SHP77 (cell line): ENCODE data around the gene UFL1.
"Not testable (repeated sequence)": the region's sequence is repeated elsewhere in the genome, so short reads cannot be mapped to it uniquely, and the experiment has no call there.

Source experiments
- DNase-seq, 2 experiments: peaks; one replicate each; lab custom pipeline; 2025; lab: John Stamatoyannopoulos, UW

The UFL1 gene

GRCh38 chr6:96521644-96522464 lies at the start of gene UFL1:
Gene UFL1, plus strand, starts transcription at chr6:96521806. Its CDS starts 68 bp downstream, at chr6:96521874.
- DNase-seq = peak; percentile 84 to 93

- not testable (repeated sequence) for DNase-seq
These were observed 49.3 kb upstream of the UFL1 start for GRCh38 chr6:96472291-96472690.

DNA sequence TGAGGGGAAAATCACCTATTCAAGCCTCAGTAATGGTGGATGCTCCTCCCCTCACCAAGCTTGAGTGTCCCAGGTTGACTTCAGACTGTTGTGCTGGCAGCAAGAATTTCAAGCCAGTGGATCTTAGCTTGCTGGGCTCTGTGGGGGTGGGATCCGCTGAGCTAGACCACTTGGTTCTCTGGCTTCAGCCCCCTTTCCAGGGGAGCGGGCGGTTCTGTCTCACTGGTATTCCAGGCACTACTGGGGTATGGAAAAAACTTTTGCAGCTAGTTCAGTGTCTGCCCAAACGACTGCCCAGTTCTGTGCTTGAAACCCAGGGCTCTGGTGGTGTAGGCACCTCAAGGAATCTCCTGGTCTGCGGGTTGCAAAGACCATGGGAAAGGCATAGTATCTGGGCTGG lies 42.9 kb upstream of the UFL1 start:
- DNase-seq = no peak

- no peak for DNase-seq
These were observed 29.7 kb upstream of the UFL1 start for GRCh38 chr6:96491926-96492325.

GRCh38 chr6:96499781-96500180 lies 21.8 kb upstream of the UFL1 start:
- peak; percentile 48 to 59 for DNase-seq

GRCh38 chr6:96502915-96503314 lies 18.7 kb upstream of the UFL1 start:
- DNase-seq = no peak

DNA sequence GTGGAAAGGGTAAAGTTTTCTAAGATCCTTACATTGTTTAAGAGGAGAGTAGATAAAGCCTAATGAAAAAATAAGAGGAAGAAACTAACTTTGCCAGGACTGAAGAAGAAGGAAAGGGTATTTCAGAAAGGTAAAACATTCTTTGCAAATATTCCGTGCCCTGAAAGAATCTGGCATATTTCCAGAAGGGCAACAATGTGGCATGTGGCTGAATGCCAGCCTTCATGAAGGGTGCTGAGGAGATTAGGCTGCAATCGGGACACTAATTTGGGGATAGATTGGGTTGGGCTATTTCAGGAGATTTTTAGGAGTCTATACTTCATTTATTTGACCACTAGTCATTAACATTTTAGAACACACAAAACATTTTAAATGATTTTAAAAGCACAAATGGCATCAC lies 16.2 kb upstream of the UFL1 start:
- DNase-seq = no peak

DNA sequence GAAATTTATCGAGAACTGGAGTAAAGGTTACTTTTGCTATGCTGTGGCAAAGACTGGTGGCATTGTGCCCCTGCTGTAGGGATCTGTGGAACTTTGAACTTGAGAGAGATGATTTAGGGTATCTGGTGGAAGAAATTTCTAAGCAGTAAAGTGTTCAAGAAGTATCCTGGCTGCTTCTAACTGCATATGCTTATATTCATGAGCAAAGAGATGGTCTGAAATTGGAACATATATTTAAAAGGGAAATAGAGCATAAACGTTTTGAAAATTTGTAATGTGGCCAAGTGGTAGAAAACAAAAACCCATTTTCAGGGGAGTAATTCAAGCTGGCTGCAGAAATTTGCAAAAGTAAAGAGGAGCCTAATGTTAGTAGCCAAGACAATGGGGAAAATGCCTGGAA lies 12.3 kb upstream of the UFL1 start:
- no peak for DNase-seq

GRCh38 chr6:96520171-96521115 lies 1.2 kb upstream of the UFL1 start:
- DNase-seq = no peak

GRCh38 chr6:96521306-96521643 lies 331 bp upstream of the UFL1 start:
- DNase-seq = no peak

- no peak for DNase-seq
These were observed 931 bp downstream of the UFL1 start for GRCh38 chr6:96522465-96523009.

DNA sequence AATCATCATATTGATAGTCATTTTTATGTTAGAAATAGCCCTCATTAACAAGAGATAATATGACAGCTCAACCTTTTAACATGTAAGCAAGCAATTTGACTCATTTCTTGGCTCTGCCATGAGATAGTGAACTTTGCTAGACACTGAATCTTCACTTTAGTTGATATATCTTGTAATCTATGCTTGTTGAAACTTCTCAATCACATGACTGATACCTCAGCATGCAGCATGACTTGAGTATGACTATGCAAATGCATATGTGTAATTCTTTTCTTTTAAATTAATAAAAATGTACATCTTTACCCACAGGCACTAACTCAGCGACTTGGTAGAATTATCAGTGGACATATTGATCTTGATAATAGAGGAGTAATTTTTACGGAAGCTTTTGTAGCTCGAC lies 6.6 kb downstream of the UFL1 start:
- no peak for DNase-seq

DNA sequence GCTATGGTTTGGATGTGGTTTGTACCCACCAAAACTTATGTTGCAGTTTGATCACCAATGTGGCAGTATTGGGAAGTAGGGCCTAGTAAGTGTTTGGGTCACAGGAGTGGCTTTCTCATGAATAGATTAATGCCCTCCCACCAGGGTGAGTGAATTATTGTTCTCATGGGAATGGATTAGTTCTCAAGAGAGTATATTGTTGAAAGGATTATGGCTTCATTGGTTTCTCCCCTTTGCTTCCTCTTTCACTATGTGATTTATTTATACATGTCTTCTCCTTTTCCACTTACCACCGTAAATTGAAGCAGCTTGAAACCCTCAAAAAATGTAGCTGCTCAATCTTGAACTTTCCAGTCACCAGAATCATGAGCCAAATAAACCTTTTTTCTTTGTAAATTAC lies 10.8 kb downstream of the UFL1 start:
- DNase-seq = no peak

DNA sequence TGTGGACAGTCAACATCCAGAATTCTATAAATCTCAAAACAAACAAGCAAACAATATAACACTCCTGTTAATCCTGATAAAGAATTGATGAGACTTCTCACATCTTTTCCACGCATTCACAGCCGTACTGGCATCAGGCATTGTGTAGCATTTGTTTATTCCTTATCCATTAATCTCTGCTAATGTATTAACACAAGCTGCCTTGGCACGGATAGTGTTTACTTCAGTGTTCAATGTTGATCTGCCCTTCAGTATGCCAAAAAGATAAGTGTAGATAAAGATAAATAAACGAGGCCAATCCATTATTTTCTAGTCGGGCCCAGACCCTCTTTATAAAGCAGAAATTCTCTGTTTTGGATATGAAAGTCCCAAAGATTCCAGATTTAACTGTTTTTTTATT lies 16.1 kb downstream of the UFL1 start:
- DNase-seq = no peak

GRCh38 chr6:96542702-96543101 lies 21.1 kb downstream of the UFL1 start:
- peak; percentile 2 to 17 for DNase-seq

DNA sequence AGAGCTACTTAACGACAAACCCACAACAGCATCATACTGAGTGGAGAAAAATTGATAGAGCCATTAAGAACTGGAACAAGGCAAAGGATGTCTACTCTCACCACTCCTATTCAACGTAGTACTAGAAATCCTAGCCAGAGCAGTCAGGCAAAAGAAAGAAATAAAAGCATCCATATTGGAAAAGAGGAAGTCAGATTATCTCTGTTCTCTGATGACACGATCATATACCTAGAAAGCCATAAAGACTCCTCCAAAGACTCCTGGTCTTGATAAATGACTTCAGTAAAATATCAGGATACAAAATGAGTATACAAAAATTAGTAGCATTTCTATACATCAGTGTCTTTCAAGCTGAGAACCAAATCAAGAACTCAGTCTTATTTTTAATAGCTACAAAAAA lies 24.3 kb downstream of the UFL1 start:
- no peak for DNase-seq

DNA sequence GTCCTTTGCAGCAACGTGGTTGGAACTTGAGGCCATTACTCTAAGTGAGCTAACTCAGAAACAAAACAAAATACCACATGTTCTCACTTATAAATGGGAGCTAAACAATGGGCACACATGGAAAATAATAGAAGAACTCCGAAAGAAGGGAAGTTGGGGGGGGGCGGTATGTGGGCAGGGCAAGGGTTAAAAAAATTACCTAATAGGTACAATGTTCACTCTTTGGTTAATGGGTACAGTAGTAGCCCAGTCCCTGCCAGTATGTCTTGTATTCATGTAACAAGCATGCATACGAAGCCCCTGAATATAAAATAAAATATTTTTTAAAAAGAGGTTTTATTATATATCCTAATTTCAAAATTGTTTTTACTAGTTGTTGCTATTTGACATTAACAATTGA lies 26.0 kb downstream of the UFL1 start:
- DNase-seq = no peak

GRCh38 chr6:96554558-96554957 lies 33.0 kb downstream of the UFL1 start:
- no peak for DNase-seq

- not testable (repeated sequence) for DNase-seq
These were observed 38.1 kb downstream of the UFL1 start for GRCh38 chr6:96559740-96560139.

GRCh38 chr6:96562886-96563285 lies 41.3 kb downstream of the UFL1 start, which contains the start of gene FHL5:
Gene FHL5, plus strand, starts transcription at chr6:96563128. Its CDS starts 40,486 bp downstream, at chr6:96603614.
- no peak for DNase-seq

DNA sequence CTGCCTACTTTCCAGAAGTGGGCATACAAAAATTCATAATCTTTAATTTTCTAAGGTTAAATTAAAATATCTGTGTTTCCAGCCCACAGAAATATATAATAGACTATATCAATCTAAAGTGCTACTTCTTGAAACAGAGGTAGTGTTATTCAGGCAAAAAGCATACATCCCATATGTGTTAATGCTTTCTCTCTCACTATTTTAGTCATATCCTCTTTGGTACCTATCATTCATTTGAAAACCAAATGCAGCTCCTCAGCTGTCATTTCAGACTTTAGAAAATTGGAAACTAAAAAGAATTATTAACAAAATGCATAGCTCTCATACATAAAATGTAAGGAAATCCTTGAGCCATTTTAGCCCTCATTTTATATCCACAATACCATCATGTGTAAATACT lies 42.2 kb downstream of the UFL1 start:
- DNase-seq = no peak

DNA sequence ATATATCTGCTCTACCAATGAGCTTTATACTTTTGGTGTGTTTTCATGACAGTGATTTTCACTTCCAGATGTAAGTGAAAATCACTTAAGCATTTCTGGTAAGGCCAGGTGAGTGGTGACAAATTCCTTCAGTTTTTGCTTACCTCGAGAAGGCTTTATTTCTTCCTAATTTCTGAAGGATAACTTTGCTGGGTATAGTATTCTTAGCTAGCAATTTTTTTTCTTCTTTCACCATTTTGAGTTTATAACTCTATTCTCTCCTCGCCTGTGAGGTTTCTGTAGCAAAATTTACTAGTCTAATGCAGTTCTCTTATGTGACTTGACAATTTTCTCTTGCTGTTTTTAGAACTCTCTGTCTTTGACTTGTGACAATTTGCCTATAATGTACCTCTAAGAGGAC lies 48.4 kb downstream of the UFL1 start:
- no peak for DNase-seq

DNA sequence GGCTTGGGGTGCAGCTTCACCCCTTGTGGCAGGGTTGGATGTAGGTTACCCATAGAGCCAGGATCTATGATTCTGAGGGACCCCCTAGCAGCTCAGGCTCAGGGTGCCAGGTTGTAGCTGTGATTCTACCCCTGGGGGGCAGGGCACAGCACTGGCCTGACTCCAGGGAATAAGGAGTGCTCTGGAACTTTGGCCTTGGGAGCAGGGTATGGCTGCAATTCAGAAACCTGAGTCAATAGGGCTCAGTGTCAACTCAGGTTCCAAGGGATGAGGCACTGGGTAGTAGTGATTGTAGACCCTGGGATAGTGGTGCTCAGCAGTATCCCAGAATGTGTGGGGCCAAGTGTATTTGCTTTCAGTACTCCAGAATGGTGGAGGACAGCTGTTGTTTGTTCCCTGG lies 49.9 kb downstream of the UFL1 start:
- no peak for DNase-seq
